Spleen (tissue), 11 donors: Measurements from ENCODE around the gene CPA4. TPM values are rescaled to one million over a fixed set of nuclear protein-coding genes. Genes with fewer than 3 reads are reported as not detected.

Source experiments
- DNase-seq: peaks from one replicate; pipeline ENCODE4 v3.0.0-alpha.2; 2020
- H3K27ac ChIP-seq, 8 donors: fragments of 200-600 bp; sonication (generic) in 7 of 8; 1 replicate in 4 of 8; 2 replicates in 4 of 8; pipeline versions ENCODE4 v1.5.0 to v1.8.0; 2016 to 2021; ENCODE audit warnings: inconsistent platforms in 4 of 8, mild to moderate bottlenecking in 4 of 8, moderate library complexity in 1 of 8
- H3K27me3 ChIP-seq, 7 donors: fragments of 200-600 bp; sonication (generic) in 6 of 7; replicated peaks in 1 of 7; 1 replicate in 4 of 7; 2 replicates in 3 of 7; pipeline versions ENCODE4 v1.5.0 to v1.8.0; 2016 to 2021; ENCODE audit warnings: inconsistent platforms in 3 of 7, mild to moderate bottlenecking in 1 of 7
- H3K36me3 ChIP-seq, 6 donors: fragments of 200-600 bp; sonication (generic) in 5 of 6; 1 replicate in 4 of 6; 2 replicates in 2 of 6; pipeline versions ENCODE4 v1.5.0 to v1.8.0; 2016 to 2021; ENCODE audit warnings: inconsistent platforms in 2 of 6
- H3K4me1 ChIP-seq, 6 donors: fragments of 200-600 bp; sonication (generic) in 5 of 6; 1 replicate in 3 of 6; 2 replicates in 3 of 6; pipeline versions ENCODE4 v1.5.0 to v1.8.0; 2016 to 2021; ENCODE audit warnings: inconsistent platforms in 3 of 6
- H3K4me3 ChIP-seq, 8 donors: fragments of 200-600 bp; sonication (generic) in 7 of 8; 1 replicate in 4 of 8; 2 replicates in 4 of 8; pipeline versions ENCODE4 v1.5.0 to v1.8.0; 2016 to 2021; ENCODE audit warnings: inconsistent platforms in 4 of 8, mild to moderate bottlenecking in 4 of 8, moderate library complexity in 2 of 8
- H3K9me3 ChIP-seq, 8 donors: fragments of 200-600 bp; sonication (generic) in 7 of 8; 1 replicate in 4 of 8; 2 replicates in 4 of 8; pipeline versions ENCODE4 v1.5.0 to v1.8.0; 2016 to 2021; ENCODE audit warnings: inconsistent platforms in 4 of 8
- CTCF ChIP-seq, 11 experiments: fragments of 200-600 bp in 7 of 11; fragments of 450-650 bp in 4 of 11; sonication (generic) in 4 of 11; IDR thresholded peaks in 8 of 11; conservative IDR thresholded peaks in 3 of 11; 1 replicate in 7 of 11; 2 replicates in 4 of 11; pipeline versions ENCODE4 v1.4.0 to v1.8.0; 2016 to 2021; ENCODE audit warnings: antibody characterized with exemption in 11 of 11, inconsistent platforms in 4 of 11, mild to moderate bottlenecking in 1 of 11
- POLR2A ChIP-seq, 3 donors: fragments of 450-650 bp; IDR thresholded peaks; one replicate each; pipeline ENCODE4 v1.5.1; 2017; ENCODE audit warnings: antibody characterized with exemption in 3 of 3, mild to moderate bottlenecking in 1 of 3
- POLR2AphosphoS5 ChIP-seq, 3 donors: sonication (generic); formaldehyde crosslinking; IDR thresholded peaks; one replicate each; pipeline ENCODE4 v1.5.1; 2017; ENCODE audit warnings: antibody characterized with exemption in 3 of 3
- WGBS, 5 donors: extraction: QIAGEN DNeasy Blood & Tissue Kit in 3 of 5; methylation state at CpG; one replicate each; pipeline versions ENCODE4 v1.1.5 to v1.1.7; 2013 to 2018; 5-methylcytosine and 5-hydroxymethylcytosine counted together
- intact Hi-C: fragments of 100-400 bp; cut with DNase I; formaldehyde crosslinking; loops from one replicate; pipeline ENCODE4 v1.15.0; 2023; ENCODE audit warnings: low total_unique reads
- polyA plus RNA-seq, 3 donors: library from polyadenylated mRNA; stranded (reverse); fragments of 200-250 nt; gene quantifications; one replicate each; pipeline ENCODE4 v1.2.1, GENCODE V29; 2013
- total RNA-seq, 7 donors: library from RNA; depleted of rRNA in 3 of 7; stranded (reverse); fragments of >200 nt in 3 of 7; fragmentation: NEBNext Ultra II Directional in 4 of 7; extraction: Animal tissue kit (Norgen Biotek cat#: 25700) in 4 of 7; gene quantifications; one replicate each; pipeline versions ENCODE4 v1.1.0 to v1.2.1, GENCODE V29; 2016 to 2021
- donor health status: healthy with polysubstance abuse.
- donor health status: DM: no; HTN: no; CAD: no; lungs with moderate emphysema.
- donor health status: DM: no; HTN: no; CAD: no.
- donor health status: Bipolar disorder and iron deficiency.
- donor health status: healthy.
- donor health status: DM: no; HTN: no; CAD: no.
- donor health status: DM: yes; HTN: yes; CAD: no.

The CPA4 gene
- total and polyA plus RNA-seq, 10 donors: 0.15 to 3.3 (median 0.78) TPM

GRCh38 chr7:130360518-130360917 is 67.6 kb downstream of the CPA4 start:
- 90 to 98% (median 92%) methylated on average over 3 of the region's 3 CpGs for WGBS, 5 donors
- TF ChIP-seq POLR2A (IDR thresholded peaks at IDR 0.05): no peak
- no peak for TF ChIP-seq CTCF (IDR thresholded peaks at IDR 0.05 in 8 of 11, conservative IDR thresholded peaks at IDR 0.05 in 3 of 11)
- no peak for TF ChIP-seq POLR2AphosphoS5 (IDR thresholded peaks at IDR 0.05)
- H3K4me1 ChIP-seq: peaks cover 0 to 8% (median 0%) of the 10 kb centered on the region in 6 donors
- peaks cover 0 to 24% (median 15%) of the 10 kb centered on the region in 8 donors for H3K9me3 ChIP-seq
- H3K27ac ChIP-seq: no peak overlapping the region
- DNase-seq: no peak
- H3K36me3 ChIP-seq: no peaks in the 10 kb centered on the region
- intact Hi-C loops: no loop called here
- no peak overlapping the region for H3K4me3 ChIP-seq
- H3K27me3 ChIP-seq: no peaks in the 10 kb centered on the region

- intact Hi-C loops: no loop called here
- H3K36me3 ChIP-seq: no peaks in the 10 kb centered on the region
- H3K27me3 ChIP-seq: no peaks in the 10 kb centered on the region
- H3K4me3 ChIP-seq: no peak overlapping the region
- TF ChIP-seq POLR2AphosphoS5 (IDR thresholded peaks at IDR 0.05) (no peak), CTCF (IDR thresholded peaks at IDR 0.05 in 8 of 11, conservative IDR thresholded peaks at IDR 0.05 in 3 of 11) (no peak), POLR2A (IDR thresholded peaks at IDR 0.05) (no peak)
- no peak for DNase-seq
- H3K4me1 ChIP-seq: peaks cover 0 to under 1% (median 0%) of the 10 kb centered on the region in 6 donors
- H3K27ac ChIP-seq: no peak overlapping the region
- H3K9me3 ChIP-seq: peaks cover 0 to 24% (median 15%) of the 10 kb centered on the region in 8 donors
- WGBS, 5 donors: 88 to 97% (median 93%) methylated on average over 7 of the region's 7 CpGs
Observed at GRCh38 chr7:130361681-130362080, 68.7 kb downstream of the CPA4 start.

- Histone ChIP-seq H3K27ac (no peak overlapping the region), H3K4me3 (no peak overlapping the region), H3K4me1 (no peaks in the 10 kb centered on the region), H3K36me3 (no peaks in the 10 kb centered on the region), H3K27me3 (no peaks in the 10 kb centered on the region), H3K9me3 (peaks cover 0 to 24% (median 15%) of the 10 kb centered on the region in 8 donors)
- intact Hi-C loops: no loop called here
- TF ChIP-seq CTCF (IDR thresholded peaks at IDR 0.05 in 8 of 11, conservative IDR thresholded peaks at IDR 0.05 in 3 of 11): no peak
- TF ChIP-seq POLR2A (IDR thresholded peaks at IDR 0.05): no peak
- no peak for TF ChIP-seq POLR2AphosphoS5 (IDR thresholded peaks at IDR 0.05)
- 93 to 97% (median 93%) methylated on average over 8 to 10 of the region's 10 CpGs for WGBS, 5 donors
- no peak for DNase-seq
Observed at GRCh38 chr7:130362251-130362816, 69.4 kb downstream of the CPA4 start.

GRCh38 chr7:130363026-130363847 is 70.3 kb downstream of the CPA4 start:
- Histone ChIP-seq H3K9me3 (peaks cover 0 to 24% (median 15%) of the 10 kb centered on the region in 8 donors), H3K27me3 (no peaks in the 10 kb centered on the region), H3K4me1 (peaks cover 0 to 8% (median under 1%) of the 10 kb centered on the region in 6 donors), H3K36me3 (no peaks in the 10 kb centered on the region), H3K4me3 (no peak overlapping the region), H3K27ac (no peak overlapping the region)
- intact Hi-C loops: no loop called here
- TF ChIP-seq POLR2AphosphoS5 (IDR thresholded peaks at IDR 0.05) (no peak), POLR2A (IDR thresholded peaks at IDR 0.05) (no peak), CTCF (IDR thresholded peaks at IDR 0.05 in 8 of 11, conservative IDR thresholded peaks at IDR 0.05 in 3 of 11) (no peak)
- no peak for DNase-seq
- WGBS, 5 donors: 80 to 95% (median 87%) methylated on average over 8 of the region's 8 CpGs
